ENCODE measurements around the gene SPTLC3.

- TF ChIP-seq CTCF (IDR thresholded peaks at IDR 0.05; ENCODE audit: insufficient read depth, low read length) (no peak), REST (IDR thresholded peaks at IDR 0.05; ENCODE audit: insufficient replicate concordance, low read depth) (no peak), GABPA (IDR thresholded peaks at IDR 0.05; ENCODE audit: low read depth) (no peak)
These were observed 109.9 kb downstream of the SPTLC3 start for GRCh38 chr20:13118676-13119075.

All from HL-60 (cell line).